ENCODE results near the gene NLRP1. TPM values are rescaled to one million over a fixed set of nuclear protein-coding genes. Genes with fewer than 3 reads are reported as not detected.

The NLRP1 gene
- total and polyA plus RNA-seq, 9 of the 15 experiments (the other 6 are each of a cell fraction or from before 2014, with no cell fraction given): 4.0 to 69.4 (median 27.7) TPM

GRCh38 chr17:5486206-5487124 lies 97.8 kb downstream of the NLRP1 start, which contains the start of gene MIS12 (continued):
- TF ChIP-seq POLR2AphosphoS2 (IDR thresholded peaks at IDR 0.05; ENCODE audit: low read length) (no peak), ZBTB8A (IDR thresholded peaks at IDR 0.05; ENCODE audit: partially characterized antibody) (no peak), CBX1 (IDR thresholded peaks at IDR 0.05; ENCODE audit: low read depth) (peak; percentile 48; the same call in 1 of the 2 replicates), HMGXB4 (CRISPR knock-in tag; IDR thresholded peaks at IDR 0.05) (0 out of 2 replicates have a peak, but pooled peaks have one; percentile 64), SFPQ (IDR thresholded peaks at IDR 0.05; ENCODE audit: low read depth, low read length) (no peak), FOXP1 (CRISPR knock-in tag; IDR thresholded peaks at IDR 0.05) (no peak), MXI1 (IDR thresholded peaks at IDR 0.05; ENCODE audit: low read depth, low read length) (no peak), GABPB1 (CRISPR knock-in tag; IDR thresholded peaks at IDR 0.05) (peak; percentile 86), ZNF41 (CRISPR knock-in tag; conservative IDR thresholded peaks at IDR 0.05) (no peak), SNAPC5 (CRISPR knock-in tag; IDR thresholded peaks at IDR 0.05) (no peak), CHD1 (IDR thresholded peaks at IDR 0.05; ENCODE audit: low read length) (peak; percentile 87), UBTF (IDR thresholded peaks at IDR 0.05; ENCODE audit: borderline replicate concordance in 1 of 2, low read depth in 2 of 2, low read length in 2 of 2) (no peak), EP300 (IDR thresholded peaks at IDR 0.05; ENCODE audit: low read length) (peak; percentile 8; the same call in 1 of the 2 replicates), RBFOX2 (IDR thresholded peaks at IDR 0.05; ENCODE audit: low read depth, low read length) (peak; percentile 97), PTBP1 (IDR thresholded peaks at IDR 0.05; ENCODE audit: low read depth, low read length) (no peak), ZFP36 (IDR thresholded peaks at IDR 0.05; ENCODE audit: low read depth, low read length, partially characterized antibody) (no peak), KDM4B (IDR thresholded peaks at IDR 0.05; ENCODE audit: borderline replicate concordance in 2 of 2, low read depth in 1 of 2) (no peak), ZNF551 (CRISPR knock-in tag; IDR thresholded peaks at IDR 0.05) (no peak), MED1 (CRISPR knock-in tag; IDR thresholded peaks at IDR 0.05; ENCODE audit: borderline replicate concordance) (no peak), TOE1 (IDR thresholded peaks at IDR 0.05; ENCODE audit: borderline replicate concordance) (no peak), TOE1 (CRISPR knock-in tag; IDR thresholded peaks at IDR 0.05; ENCODE audit: borderline replicate concordance, low read depth) (no peak)

Data from K562 (cell line).